HUES48 (cell line): Measurements from ENCODE around the gene PRXL2C.
"Not testable (repeated sequence)": the region's sequence is repeated elsewhere in the genome, so short reads cannot be mapped to it uniquely, and the experiment has no call there.

Source experiments
- H3K27ac ChIP-seq: one replicate; pipeline ENCODE4 v1.7.0; 2013; ENCODE audit warnings: low read depth, low read length, inconsistent platforms
- H3K27me3 ChIP-seq: 2 replicates; pipeline ENCODE4 v1.6.1; 2013; ENCODE audit warnings: mild to moderate bottlenecking, low read length; ENCODE audit not compliant: control insufficient read depth, insufficient read depth
- H3K36me3 ChIP-seq: 2 replicates; pipeline ENCODE4 v1.6.1; 2013; ENCODE audit warnings: low read length; ENCODE audit not compliant: control insufficient read depth, insufficient read depth
- H3K4me1 ChIP-seq: 2 replicates; pipeline ENCODE4 v1.6.1; 2013; ENCODE audit warnings: mild to moderate bottlenecking, low read length; ENCODE audit not compliant: control insufficient read depth, insufficient read depth
- H3K4me3 ChIP-seq: 2 replicates; pipeline ENCODE4 v1.5.1; 2013; ENCODE audit warnings: mild to moderate bottlenecking, low read depth, low read length
- H3K9ac ChIP-seq: 2 replicates; pipeline ENCODE4 v1.6.1; 2013; ENCODE audit warnings: mild to moderate bottlenecking, low read depth, low read length, moderate library complexity
- H3K9me3 ChIP-seq: 2 replicates; pipeline ENCODE4 v1.6.1; 2013; ENCODE audit warnings: low read length; ENCODE audit not compliant: control insufficient read depth, insufficient read depth

Gene PRXL2C

DNA sequence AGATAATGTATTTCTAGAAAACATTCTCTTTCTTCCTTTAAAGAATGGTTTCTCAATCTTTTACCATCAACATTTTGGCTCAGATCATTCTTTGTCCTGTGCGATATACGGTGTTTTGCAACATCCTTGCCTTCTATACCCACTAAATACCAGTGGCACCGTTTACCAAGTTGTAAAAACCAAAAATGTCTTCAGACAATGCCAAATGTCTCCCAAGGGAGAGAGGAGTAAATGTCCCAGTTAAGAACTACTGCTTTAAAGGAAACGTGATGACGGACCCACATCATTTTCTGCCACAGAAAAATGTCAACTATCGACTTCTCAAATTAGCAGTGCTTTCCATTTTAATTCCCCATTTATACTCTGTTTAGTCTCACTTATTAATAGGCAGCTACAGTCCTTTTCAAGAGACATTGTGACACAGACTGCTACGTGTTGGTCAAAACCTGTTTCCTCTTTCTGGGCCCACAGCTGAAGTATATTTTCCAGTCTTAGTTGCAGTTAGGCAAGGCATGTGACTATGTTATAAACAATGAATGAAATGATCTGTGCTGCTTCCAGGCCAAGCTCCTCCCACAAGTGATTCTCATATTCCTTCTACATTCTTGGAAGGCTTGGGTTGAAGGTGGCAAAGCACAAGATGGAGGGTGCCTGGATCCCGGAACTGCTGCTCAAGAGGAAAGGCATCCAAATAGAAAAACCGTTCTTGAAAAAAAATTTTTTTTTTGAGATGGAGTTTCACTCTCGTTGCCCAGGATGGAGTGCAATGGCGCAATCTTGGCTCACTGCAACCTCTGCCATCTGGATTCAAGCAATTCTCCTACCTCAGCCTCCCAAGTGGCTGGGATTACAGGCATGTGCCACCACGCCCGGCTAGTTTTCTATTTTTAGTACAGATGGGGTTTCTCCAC is 8.8 kb downstream of the PRXL2C start:
- H3K27ac ChIP-seq, result no peak overlapping the region
- H3K4me1 ChIP-seq, result no peaks in the 10 kb centered on the region
- no peak overlapping the region for H3K4me3 ChIP-seq
- H3K9me3 ChIP-seq, result no peaks in the 10 kb centered on the region
- no peaks in the 10 kb centered on the region for H3K27me3 ChIP-seq
- H3K9ac ChIP-seq, result no peak overlapping the region
- H3K36me3 ChIP-seq, result peaks cover 9% of the 10 kb centered on the region

DNA sequence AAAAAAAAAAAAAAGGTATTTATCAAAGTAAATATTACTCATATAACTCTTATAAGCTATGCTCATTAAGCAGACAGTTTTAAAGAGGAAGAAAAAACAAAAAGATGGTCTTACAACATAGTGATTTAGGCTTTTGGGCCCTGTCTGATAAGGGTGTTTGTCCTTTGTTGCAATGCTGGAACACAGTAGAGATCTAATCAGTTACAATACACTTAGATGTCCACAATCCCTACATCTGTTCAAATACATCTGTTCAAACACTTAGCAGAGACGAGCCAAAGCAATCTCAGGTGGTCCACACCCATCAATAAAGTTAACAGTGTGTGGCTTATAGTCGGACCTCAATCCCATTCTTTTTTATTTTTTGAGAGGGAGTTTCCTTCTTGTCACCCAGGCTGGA is 11.0 kb downstream of the PRXL2C start:
- H3K27me3 ChIP-seq, result no peaks in the 10 kb centered on the region
- H3K4me3 ChIP-seq, result no peak overlapping the region
- H3K36me3 ChIP-seq, result peaks cover 3% of the 10 kb centered on the region
- no peaks in the 10 kb centered on the region for H3K9me3 ChIP-seq
- H3K4me1 ChIP-seq, result no peaks in the 10 kb centered on the region
- H3K27ac ChIP-seq, result no peak overlapping the region
- no peak overlapping the region for H3K9ac ChIP-seq

GRCh38 chr9:96641514-96641913 is 13.6 kb downstream of the PRXL2C start:
- Histone ChIP-seq H3K9ac (no peak overlapping the region), H3K9me3 (no peaks in the 10 kb centered on the region), H3K36me3 (peaks cover 3% of the 10 kb centered on the region; the same call in 1 of the 2 replicates), H3K4me3 (no peak overlapping the region), H3K27ac (no peak overlapping the region), H3K27me3 (no peaks in the 10 kb centered on the region), H3K4me1 (no peaks in the 10 kb centered on the region)

DNA sequence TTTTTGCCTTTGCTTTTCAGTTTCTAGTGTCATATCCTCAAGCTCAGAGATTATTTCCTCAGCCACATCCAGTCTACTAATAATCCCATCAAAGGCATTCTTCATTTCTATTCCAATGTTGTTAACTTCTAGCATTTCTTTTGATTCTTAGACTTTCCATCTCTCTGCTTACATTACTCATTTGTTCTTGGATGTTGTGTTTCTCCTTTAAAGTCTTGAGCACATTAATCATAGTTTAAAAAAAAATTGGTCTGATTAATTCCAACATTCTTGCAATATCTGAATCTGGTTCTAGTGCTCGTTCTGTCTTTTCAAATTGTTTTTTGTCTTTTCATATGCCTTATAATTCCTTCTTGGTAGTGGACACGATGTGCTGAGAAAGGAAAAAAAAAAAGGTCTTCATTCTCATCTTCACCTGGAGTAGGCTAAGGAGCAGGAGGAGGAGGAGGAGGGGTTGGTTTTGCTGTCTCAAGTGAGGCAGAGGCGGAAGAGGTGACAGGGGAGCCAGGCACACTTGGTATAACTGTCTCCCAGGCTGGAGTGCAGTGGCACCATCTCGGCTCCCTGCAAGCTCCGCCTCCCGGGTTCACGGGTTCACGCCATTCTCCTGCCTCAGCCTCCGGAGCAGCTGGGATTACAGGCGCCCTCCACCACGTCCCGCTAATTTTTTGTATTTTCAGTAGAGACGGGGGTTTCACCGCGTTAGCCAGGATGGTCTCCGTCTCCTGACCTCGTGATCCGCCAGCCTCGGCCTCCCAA is 16.3 kb downstream of the PRXL2C start:
- Histone ChIP-seq H3K27me3 (no peaks in the 10 kb centered on the region), H3K4me1 (no peaks in the 10 kb centered on the region), H3K36me3 (peaks cover 3% of the 10 kb centered on the region; the same call in 1 of the 2 replicates), H3K4me3 (no peak overlapping the region), H3K27ac (no peak overlapping the region), H3K9me3 (no peaks in the 10 kb centered on the region), H3K9ac (no peak overlapping the region)

DNA sequence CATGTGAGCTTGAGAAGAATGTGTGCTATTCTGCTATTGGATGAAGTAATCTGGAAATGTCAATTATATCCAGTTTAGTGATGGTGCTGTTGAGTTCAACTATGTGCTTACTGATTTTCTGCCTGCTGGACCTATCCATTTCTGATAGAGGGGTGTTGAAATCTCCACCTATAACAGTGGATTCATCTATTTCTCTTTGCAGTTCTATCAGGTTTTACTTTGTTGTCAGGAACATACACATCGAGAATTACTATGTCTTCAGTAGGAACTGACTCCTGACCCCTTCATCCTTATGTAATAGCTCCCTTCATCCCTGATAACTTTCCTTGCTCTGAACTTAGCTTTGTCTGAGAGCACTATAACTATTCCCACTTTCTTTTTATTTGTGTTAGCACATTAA is 18.7 kb downstream of the PRXL2C start:
- H3K9me3 ChIP-seq, result no peaks in the 10 kb centered on the region
- H3K4me1 ChIP-seq, result no peaks in the 10 kb centered on the region

GRCh38 chr9:96633579-96633978 is 21.5 kb downstream of the PRXL2C start:
- not testable (repeated sequence) for H3K9ac ChIP-seq, H3K27me3 ChIP-seq, H3K9me3 ChIP-seq, H3K27ac ChIP-seq, H3K4me1 ChIP-seq, H3K36me3 ChIP-seq, H3K4me3 ChIP-seq

More for the DNA sequence above, 18.7 kb downstream of the PRXL2C start:
- Histone ChIP-seq H3K4me3 (no peak overlapping the region), H3K36me3 (no peaks in the 10 kb centered on the region), H3K27ac (no peak overlapping the region), H3K9ac (no peak overlapping the region), H3K27me3 (no peaks in the 10 kb centered on the region)

- no peak overlapping the region for H3K27ac ChIP-seq
- no peak overlapping the region for H3K4me3 ChIP-seq
- no peaks in the 10 kb centered on the region; the same call in 1 of the 2 replicates for H3K27me3 ChIP-seq
- H3K4me1 ChIP-seq, result peaks cover 1% of the 10 kb centered on the region
- no peak overlapping the region for H3K9ac ChIP-seq
- H3K9me3 ChIP-seq, result no peaks in the 10 kb centered on the region
- H3K36me3 ChIP-seq, result no peaks in the 10 kb centered on the region
These were observed 28.2 kb downstream of the PRXL2C start for GRCh38 chr9:96626912-96627311.

DNA sequence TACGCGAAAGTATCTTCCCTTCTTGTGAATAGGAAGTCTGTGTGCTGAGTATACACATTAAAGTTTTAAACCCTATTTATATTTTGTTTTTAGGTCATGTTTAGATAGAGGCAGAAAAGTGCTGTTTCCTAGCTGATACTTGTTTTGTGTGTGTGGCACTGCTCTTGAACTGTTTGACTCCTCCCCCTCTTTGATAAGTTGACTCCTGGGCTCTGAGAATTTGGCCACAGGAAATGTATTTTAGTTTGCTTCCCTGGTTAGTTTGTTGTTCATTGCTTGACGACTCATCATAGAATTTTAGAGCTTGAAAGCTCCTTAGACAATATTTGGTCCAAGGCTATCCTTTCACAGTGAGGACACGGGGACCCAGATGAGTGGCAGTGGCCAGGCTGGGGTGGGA is 33.5 kb downstream of the PRXL2C start:
- no peak overlapping the region for H3K9ac ChIP-seq
- peak overlapping the region; percentile 84 for H3K4me3 ChIP-seq
- no peaks in the 10 kb centered on the region for H3K36me3 ChIP-seq
- peaks cover 29% of the 10 kb centered on the region for H3K4me1 ChIP-seq
- H3K27ac ChIP-seq, result peak overlapping the region; percentile 89
- no peaks in the 10 kb centered on the region for H3K9me3 ChIP-seq
- H3K27me3 ChIP-seq, result peaks cover 21% of the 10 kb centered on the region

DNA sequence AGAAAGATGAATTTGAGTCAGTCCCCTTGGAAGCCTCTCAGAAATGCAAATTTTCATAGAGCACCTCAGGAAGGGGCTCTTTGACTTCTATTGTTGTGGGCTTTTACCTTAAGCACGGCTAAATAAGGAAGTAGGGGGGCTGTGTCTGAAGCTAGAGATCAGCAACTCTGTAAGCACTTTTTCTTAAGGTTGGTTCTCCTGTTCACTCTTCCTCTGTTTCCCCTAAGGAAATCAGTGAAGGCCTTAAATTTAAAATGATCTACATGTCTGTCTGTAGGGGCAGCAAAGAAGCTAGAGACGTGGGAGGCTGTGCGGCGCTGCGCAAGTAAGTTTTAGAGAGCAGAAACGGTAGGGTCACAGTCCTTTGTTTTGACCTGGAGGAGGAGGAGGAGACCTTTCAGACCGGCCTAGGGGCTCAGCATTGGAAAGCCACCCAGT is 34.3 kb downstream of the PRXL2C start:
- H3K9me3 ChIP-seq, result no peaks in the 10 kb centered on the region
- H3K9ac ChIP-seq, result peak overlapping the region; percentile 4; the same call in 1 of the 2 replicates
- H3K27me3 ChIP-seq, result peaks cover 21% of the 10 kb centered on the region
- peaks cover 29% of the 10 kb centered on the region for H3K4me1 ChIP-seq
- H3K4me3 ChIP-seq, result peak overlapping the region; percentile 84
- peak overlapping the region; percentile 89 for H3K27ac ChIP-seq
- H3K36me3 ChIP-seq, result no peaks in the 10 kb centered on the region

DNA sequence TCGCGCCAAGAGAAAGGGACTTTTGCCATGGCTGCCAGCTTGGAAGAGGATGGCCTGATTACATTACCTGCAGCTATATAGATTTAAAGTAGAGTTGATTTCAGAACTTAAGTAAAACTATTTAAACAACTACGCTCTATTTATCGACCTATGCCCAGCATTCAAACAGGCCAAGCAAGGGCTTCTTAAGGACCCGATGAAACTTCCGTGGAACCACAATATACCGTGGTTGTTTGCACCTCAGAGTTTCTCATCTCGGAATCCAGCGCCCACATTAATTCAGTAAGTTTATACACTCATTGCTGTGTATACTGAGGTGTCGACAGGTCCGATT is 35.0 kb downstream of the PRXL2C start:
- H3K36me3 ChIP-seq, result no peaks in the 10 kb centered on the region
- peak overlapping the region; percentile 84 for H3K4me3 ChIP-seq
- peaks cover 29% of the 10 kb centered on the region for H3K4me1 ChIP-seq
- 0 out of 2 replicates have a peak overlapping the region, but pooled peaks have one; percentile 15 for H3K9ac ChIP-seq
- H3K27me3 ChIP-seq, result peaks cover 21% of the 10 kb centered on the region
- H3K27ac ChIP-seq, result peak overlapping the region; percentile 89
- no peaks in the 10 kb centered on the region for H3K9me3 ChIP-seq
